DND-41 (cell line): ENCODE data around the gene GPC5.

ENCODE experiments used
- CTCF ChIP-seq: IDR thresholded peaks from 2 replicates; pipeline ENCODE4 v1.5.1; 2012; ENCODE audit warnings: borderline replicate concordance, low read length, moderate library complexity, mild to moderate bottlenecking; ENCODE audit not compliant: poor library complexity, severe bottlenecking; ENCODE audit errors: extremely low read depth
- EZH2 ChIP-seq: IDR thresholded peaks from 3 replicates; pipeline ENCODE4 v1.6.1; 2012; ENCODE audit warnings: borderline replicate concordance, low read depth, mild to moderate bottlenecking, moderate library complexity, low read length, inconsistent platforms; ENCODE audit not compliant: severe bottlenecking

- no peak for TF ChIP-seq CTCF
- TF ChIP-seq EZH2: no peak
Observed at GRCh38 chr13:91767651-91768050, 369.2 kb downstream of the GPC5 start.
